GM23248 (cell line): ENCODE measurements around the gene PP2D1.

ENCODE experiments used
- EZH2 ChIP-seq: fragments of 200-600 bp; sonication (generic); IDR thresholded peaks from 2 replicates; pipeline ENCODE4 v1.6.1; 2018; ENCODE audit warnings: antibody characterized with exemption, mild to moderate bottlenecking; ENCODE audit not compliant: insufficient read depth, poor library complexity, severe bottlenecking
- EZH2phosphoT487 ChIP-seq: fragments of 200-600 bp; sonication (generic); IDR thresholded peaks from 2 replicates; pipeline ENCODE4 v1.6.1; 2018; ENCODE audit warnings: antibody characterized with exemption, moderate library complexity, mild to moderate bottlenecking, low read depth; ENCODE audit not compliant: insufficient read depth

GRCh38 chr3:20055020-20055775 lies 43.1 kb upstream of the PP2D1 start:
- no peak for TF ChIP-seq EZH2
- TF ChIP-seq EZH2phosphoT487 = no peak
